ENCODE measurements around the gene ZBTB39.

DNA sequence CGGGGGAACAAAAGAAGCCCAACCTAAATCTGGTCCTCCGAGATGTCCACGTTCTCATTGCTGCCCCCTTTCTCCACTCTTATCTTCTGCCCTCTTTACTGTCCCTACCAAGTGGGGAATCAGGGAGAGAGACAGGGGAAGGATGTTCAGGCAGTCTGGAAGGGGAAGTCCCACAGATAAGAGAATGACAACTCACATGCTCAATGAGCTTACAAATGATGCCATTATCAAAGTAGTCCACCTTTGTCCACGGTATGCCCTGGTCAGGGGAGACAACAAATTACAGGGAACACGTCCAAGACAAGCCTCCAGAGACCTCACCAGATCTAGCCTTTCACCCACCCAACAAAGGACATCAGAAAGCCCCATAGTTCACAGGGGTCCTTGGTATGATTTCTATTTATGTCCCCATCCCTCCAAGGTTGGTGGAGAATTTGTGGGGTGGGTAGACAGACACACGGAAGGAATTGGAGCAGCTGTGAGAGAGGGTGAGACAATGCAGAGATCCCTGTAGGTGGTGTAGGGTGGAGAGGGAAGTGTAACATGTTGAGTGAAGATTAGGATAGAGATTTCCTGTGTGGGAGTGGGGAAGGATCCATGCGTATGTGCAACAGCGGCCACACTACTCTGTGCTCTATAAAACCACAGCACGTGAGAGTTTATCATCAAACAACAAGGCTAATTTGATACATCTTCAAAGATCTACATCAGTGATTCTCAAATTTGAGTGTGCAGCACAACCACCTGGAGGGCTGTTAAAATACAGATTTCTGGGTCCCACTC is 32.9 kb upstream of the ZBTB39 start:
- TF ChIP-seq, protein P1, sequence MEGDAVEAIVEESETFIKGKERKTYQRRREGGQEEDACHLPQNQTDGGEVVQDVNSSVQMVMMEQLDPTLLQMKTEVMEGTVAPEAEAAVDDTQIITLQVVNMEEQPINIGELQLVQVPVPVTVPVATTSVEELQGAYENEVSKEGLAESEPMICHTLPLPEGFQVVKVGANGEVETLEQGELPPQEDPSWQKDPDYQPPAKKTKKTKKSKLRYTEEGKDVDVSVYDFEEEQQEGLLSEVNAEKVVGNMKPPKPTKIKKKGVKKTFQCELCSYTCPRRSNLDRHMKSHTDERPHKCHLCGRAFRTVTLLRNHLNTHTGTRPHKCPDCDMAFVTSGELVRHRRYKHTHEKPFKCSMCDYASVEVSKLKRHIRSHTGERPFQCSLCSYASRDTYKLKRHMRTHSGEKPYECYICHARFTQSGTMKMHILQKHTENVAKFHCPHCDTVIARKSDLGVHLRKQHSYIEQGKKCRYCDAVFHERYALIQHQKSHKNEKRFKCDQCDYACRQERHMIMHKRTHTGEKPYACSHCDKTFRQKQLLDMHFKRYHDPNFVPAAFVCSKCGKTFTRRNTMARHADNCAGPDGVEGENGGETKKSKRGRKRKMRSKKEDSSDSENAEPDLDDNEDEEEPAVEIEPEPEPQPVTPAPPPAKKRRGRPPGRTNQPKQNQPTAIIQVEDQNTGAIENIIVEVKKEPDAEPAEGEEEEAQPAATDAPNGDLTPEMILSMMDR (conservative IDR thresholded peaks at IDR 0.05; ENCODE audit: low read depth, low read length): no peak
- TF ChIP-seq EZH2 (IDR thresholded peaks at IDR 0.05; ENCODE audit: low read length, unreplicated experiment) (no peak), EZH2phosphoT487 (IDR thresholded peaks at IDR 0.05; ENCODE audit: borderline replicate concordance, low read length) (no peak)
